ENCODE results near the gene XPA. TPM values are rescaled to one million over a fixed set of nuclear protein-coding genes. Genes with fewer than 3 reads are reported as not detected.
"Not testable (repeated sequence)": the region's sequence is repeated elsewhere in the genome, so short reads cannot be mapped to it uniquely, and the experiment has no call there.

XPA gene
- total RNA-seq: 6.4 TPM
- long read RNA-seq, transcript XPA-201 (6 exons, 1,417 nt): major isoform, 7 of 14 reads
- long read RNA-seq, partial matches to known transcripts: 1 of 14 reads
- long read RNA-seq, other reads (novel, unspliced or antisense): 6 of 14 reads

GRCh38 chr9:97696803-97697601 lies at the start of gene XPA:
TSS of gene XPA (minus strand) at chr9:97697340. CDS start at chr9:97697292, 48 bp downstream.
- intact Hi-C loops (cut with micrococcal nuclease): loop anchor here (10.0 kb wide), 1 partner anchor 62 kb away; the partner anchor contains the start of genes NCBP1 and TSTD2
- peak; percentile 99 for ATAC-seq
- peak; percentile 99 for DNase-seq

- intact Hi-C loops (cut with micrococcal nuclease): no loop called here
- DNase-seq: no peak
- no peak for ATAC-seq
Observed at GRCh38 chr9:97744710-97745708, 47.9 kb upstream of the XPA start.

- DNase-seq; intact Hi-C loops (cut with micrococcal nuclease); ATAC-seq: not testable (repeated sequence)
Observed at GRCh38 chr9:97744025-97744424, 46.9 kb upstream of the XPA start.

- intact Hi-C loops (cut with micrococcal nuclease): no loop called here
- DNase-seq: no peak
- ATAC-seq: no peak
Observed at GRCh38 chr9:97742545-97742944, 45.4 kb upstream of the XPA start.

GRCh38 chr9:97741947-97742346 lies 44.8 kb upstream of the XPA start:
- ATAC-seq (no peak), DNase-seq (no peak)
- intact Hi-C loops (cut with micrococcal nuclease): no loop called here

GRCh38 chr9:97740848-97741821 lies 44.0 kb upstream of the XPA start:
- ATAC-seq (peak; percentile 96), DNase-seq (peak; percentile 81)
- intact Hi-C loops (cut with micrococcal nuclease): no loop called here

- DNase-seq: no peak
- intact Hi-C loops (cut with micrococcal nuclease): no loop called here
- no peak for ATAC-seq
Observed at GRCh38 chr9:97737429-97737828, 40.3 kb upstream of the XPA start.

- intact Hi-C loops (cut with micrococcal nuclease): no loop called here
- ATAC-seq: no peak
Observed at GRCh38 chr9:97735070-97735600, 38.0 kb upstream of the XPA start.

GRCh38 chr9:97726716-97727115 lies 29.6 kb upstream of the XPA start:
- intact Hi-C loops (cut with micrococcal nuclease): no loop called here
- no peak for DNase-seq
- no peak for ATAC-seq

More at GRCh38 chr9:97735070-97735600, 38.0 kb upstream of the XPA start:
- no peak for DNase-seq

- intact Hi-C loops (cut with micrococcal nuclease): no loop called here
- ATAC-seq: no peak
- DNase-seq: no peak
Observed at GRCh38 chr9:97723819-97724218, 26.7 kb upstream of the XPA start.

- DNase-seq: no peak
- no peak for ATAC-seq
- intact Hi-C loops (cut with micrococcal nuclease): no loop called here
Observed at GRCh38 chr9:97722331-97722730, 25.2 kb upstream of the XPA start.

- ATAC-seq: no peak
- DNase-seq: no peak
- intact Hi-C loops (cut with micrococcal nuclease): no loop called here
Observed at GRCh38 chr9:97721396-97721795, 24.3 kb upstream of the XPA start.

GRCh38 chr9:97717866-97718265 lies 20.7 kb upstream of the XPA start:
- intact Hi-C loops (cut with micrococcal nuclease): no loop called here
- ATAC-seq: no peak
- DNase-seq: no peak

- intact Hi-C loops (cut with micrococcal nuclease): no loop called here
- DNase-seq: no peak
Observed at GRCh38 chr9:97714435-97714834, 17.3 kb upstream of the XPA start.

GRCh38 chr9:97711223-97711626 lies 14.1 kb upstream of the XPA start:
- DNase-seq (no peak), ATAC-seq (no peak)
- intact Hi-C loops (cut with micrococcal nuclease): no loop called here

More at GRCh38 chr9:97714435-97714834, 17.3 kb upstream of the XPA start:
- ATAC-seq: no peak

- ATAC-seq (peak; percentile 87), DNase-seq (no peak)
- intact Hi-C loops (cut with micrococcal nuclease): no loop called here
Observed at GRCh38 chr9:97710356-97711222, 13.4 kb upstream of the XPA start.

GRCh38 chr9:97706246-97706645 lies 9.1 kb upstream of the XPA start:
- ATAC-seq: no peak
- intact Hi-C loops (cut with micrococcal nuclease): no loop called here
- no peak for DNase-seq

Measured in left ventricle myocardium superior (tissue), 1 donor.